Vagina (tissue), 2 donors: Measurements from ENCODE around the gene SYNGR2.

Source experiments
- CTCF ChIP-seq, 3 experiments: fragments of 450-650 bp in 2 of 3; fragments of 200-600 bp in 1 of 3; sonication (generic) in 1 of 3; IDR thresholded peaks; one replicate each; pipeline ENCODE4 v1.5.1; 2017 to 2019; ENCODE audit warnings: antibody characterized with exemption in 3 of 3, mild to moderate bottlenecking in 2 of 3, moderate library complexity in 2 of 3
- POLR2A ChIP-seq, 2 donors: fragments of 450-650 bp; IDR thresholded peaks; one replicate each; pipeline ENCODE4 v1.6.1; 2017; ENCODE audit warnings: antibody characterized with exemption in 2 of 2, mild to moderate bottlenecking in 2 of 2, moderate library complexity in 2 of 2
- POLR2AphosphoS5 ChIP-seq, 2 donors: sonication (generic); formaldehyde crosslinking; IDR thresholded peaks; one replicate each; pipeline ENCODE4 v1.9.0; 2017; ENCODE audit warnings: antibody characterized with exemption in 2 of 2, mild to moderate bottlenecking in 2 of 2, low read depth in 1 of 2; ENCODE audit not compliant: insufficient read depth in 1 of 2

- TF ChIP-seq POLR2AphosphoS5 (IDR thresholded peaks at IDR 0.05; ENCODE audit: insufficient read depth in 1 of 2, low read depth in 1 of 2), result no peak
- no peak for TF ChIP-seq POLR2A (IDR thresholded peaks at IDR 0.05)
- no peak for TF ChIP-seq CTCF (IDR thresholded peaks at IDR 0.05)
These were observed 19.9 kb upstream of the SYNGR2 start for GRCh38 chr17:78148286-78149016.
